Measurements from ENCODE around the gene SYTL3. TPM values are rescaled to one million over a fixed set of nuclear protein-coding genes. Genes with fewer than 3 reads are reported as not detected.

The SYTL3 gene
- total and polyA plus RNA-seq, 2 experiments from 2014 or later: 9.9 to 11.4 TPM

- peak in 1 of 2 donors; percentile 31 for DNase-seq (ENCODE audit: low read depth in 1 of 2, low spot score in 1 of 2)
- H3K36me3 ChIP-seq: no peaks in the 10 kb centered on the region
- H3K9me3 ChIP-seq (ENCODE audit: low read depth): no peaks in the 10 kb centered on the region
- peak; percentile 23 for TF ChIP-seq CTCF (IDR thresholded peaks at IDR 0.05; ENCODE audit: low read depth, low read length)
- peak overlapping the region; percentile 91 for H3K27ac ChIP-seq
- H3K4me1 ChIP-seq (ENCODE audit: low read depth): peaks cover 28% of the 10 kb centered on the region
- H3K4me3 ChIP-seq: no peak overlapping the region
- H3K27me3 ChIP-seq: no peaks in the 10 kb centered on the region
Observed at GRCh38 chr6:158752613-158753012, 102.8 kb downstream of the SYTL3 start.

GRCh38 chr6:158753811-158754210 lies 104.0 kb downstream of the SYTL3 start:
- H3K36me3 ChIP-seq: no peaks in the 10 kb centered on the region
- no peak for DNase-seq (ENCODE audit: low read depth in 1 of 2, low spot score in 1 of 2)

GRCh38 chr6:158754738-158755137 lies 104.9 kb downstream of the SYTL3 start:
- Histone ChIP-seq H3K36me3 (no peaks in the 10 kb centered on the region), H3K4me3 (no peak overlapping the region), H3K27ac (no peak overlapping the region), H3K9me3 (ENCODE audit: low read depth) (no peaks in the 10 kb centered on the region), H3K27me3 (no peaks in the 10 kb centered on the region), H3K4me1 (ENCODE audit: low read depth) (peaks cover 35% of the 10 kb centered on the region)
- no peak for TF ChIP-seq CTCF (IDR thresholded peaks at IDR 0.05; ENCODE audit: low read depth, low read length)
- no peak for DNase-seq (ENCODE audit: low read depth in 1 of 2, low spot score in 1 of 2)

More at GRCh38 chr6:158753811-158754210, 104.0 kb downstream of the SYTL3 start:
- Histone ChIP-seq H3K27ac (no peak overlapping the region), H3K27me3 (no peaks in the 10 kb centered on the region), H3K9me3 (ENCODE audit: low read depth) (no peaks in the 10 kb centered on the region), H3K4me3 (no peak overlapping the region), H3K4me1 (ENCODE audit: low read depth) (peaks cover 33% of the 10 kb centered on the region)
- TF ChIP-seq CTCF (IDR thresholded peaks at IDR 0.05; ENCODE audit: low read depth, low read length): no peak

- DNase-seq (ENCODE audit: low read depth in 1 of 2, low spot score in 1 of 2): no peak
- no peaks in the 10 kb centered on the region for H3K9me3 ChIP-seq (ENCODE audit: low read depth)
- H3K36me3 ChIP-seq: no peaks in the 10 kb centered on the region
- H3K4me1 ChIP-seq (ENCODE audit: low read depth): peaks cover 44% of the 10 kb centered on the region
- H3K27ac ChIP-seq: no peak overlapping the region
- TF ChIP-seq CTCF (IDR thresholded peaks at IDR 0.05; ENCODE audit: low read depth, low read length): no peak
- H3K27me3 ChIP-seq: no peaks in the 10 kb centered on the region
- no peak overlapping the region for H3K4me3 ChIP-seq
Observed at GRCh38 chr6:158755636-158756035, 105.8 kb downstream of the SYTL3 start.

- peaks cover 45% of the 10 kb centered on the region for H3K4me1 ChIP-seq (ENCODE audit: low read depth)
- no peak for DNase-seq (ENCODE audit: low read depth in 1 of 2, low spot score in 1 of 2)
Observed at GRCh38 chr6:158756126-158756525, 106.3 kb downstream of the SYTL3 start.

More at GRCh38 chr6:158756126-158756525, 106.3 kb downstream of the SYTL3 start:
- no peaks in the 10 kb centered on the region for H3K36me3 ChIP-seq
- H3K4me3 ChIP-seq: no peak overlapping the region
- no peaks in the 10 kb centered on the region for H3K9me3 ChIP-seq (ENCODE audit: low read depth)
- TF ChIP-seq CTCF (IDR thresholded peaks at IDR 0.05; ENCODE audit: low read depth, low read length): no peak
- H3K27ac ChIP-seq: no peak overlapping the region
- H3K27me3 ChIP-seq: no peaks in the 10 kb centered on the region
